Mesothelial cell of epicardium (in vitro differentiated cells): ENCODE measurements around the gene HCK. TPM values are rescaled to one million over a fixed set of nuclear protein-coding genes. Genes with fewer than 3 reads are reported as not detected.

Experiments
- DNase-seq, 2 experiments: peaks; one replicate each; pipeline ENCODE4 v3.0.0; 2021; ENCODE audit warnings: low spot score in 2 of 2; ENCODE audit not compliant: unreplicated experiment in 2 of 2
- H3K27ac Mint-ChIP-seq: 2 replicates; pipeline ENCODE4 v1.8.0; 2021; ENCODE audit warnings: mixed read lengths
- H3K27me3 Mint-ChIP-seq: 2 replicates; pipeline ENCODE4 v1.8.0; 2021; ENCODE audit warnings: low read depth, mixed read lengths
- H3K36me3 Mint-ChIP-seq: 2 replicates; pipeline ENCODE4 v1.8.0; 2021; ENCODE audit warnings: mixed read lengths
- H3K4me1 Mint-ChIP-seq: 2 replicates; pipeline ENCODE4 v1.8.0; 2021; ENCODE audit warnings: mixed read lengths
- H3K4me3 Mint-ChIP-seq: 2 replicates; pipeline ENCODE4 v1.8.0; 2021; ENCODE audit warnings: mild to moderate bottlenecking, moderate library complexity, mixed read lengths
- H3K9me3 Mint-ChIP-seq: 2 replicates; pipeline ENCODE4 v1.8.0; 2021; ENCODE audit warnings: mixed read lengths
- CTCF ChIP-seq: fragments of 200-600 bp; sonication (generic); IDR thresholded peaks from one replicate; pipeline ENCODE4 v1.5.0; 2021; ENCODE audit warnings: antibody characterized with exemption; ENCODE audit not compliant: unreplicated experiment
- total RNA-seq: library from RNA; stranded (reverse); gene quantifications from 3 replicates; pipeline ENCODE4 v1.2.1, GENCODE V29; 2021

Gene HCK
- total RNA-seq, 1 donor from 2014 or later: not detected

- Mint-ChIP-seq H3K36me3 (no peaks in the 10 kb centered on the region), H3K27ac (no peak overlapping the region), H3K27me3 (peaks cover 31% of the 10 kb centered on the region), H3K4me3 (no peak overlapping the region), H3K4me1 (no peaks in the 10 kb centered on the region), H3K9me3 (no peaks in the 10 kb centered on the region)
- no peak for DNase-seq
- no peak for TF ChIP-seq CTCF
Observed at GRCh38 chr20:32070690-32071213, 18.7 kb downstream of the HCK start.

- Mint-ChIP-seq H3K27me3 (peaks cover 34% of the 10 kb centered on the region), H3K4me1 (no peaks in the 10 kb centered on the region), H3K27ac (no peak overlapping the region), H3K36me3 (no peaks in the 10 kb centered on the region), H3K9me3 (no peaks in the 10 kb centered on the region), H3K4me3 (no peak overlapping the region)
- no peak for DNase-seq
- no peak for TF ChIP-seq CTCF
Observed at GRCh38 chr20:32071395-32072167, 19.5 kb downstream of the HCK start.

- no peak for DNase-seq
- H3K27me3 Mint-ChIP-seq: peaks cover 38% of the 10 kb centered on the region
- no peak overlapping the region for H3K4me3 Mint-ChIP-seq
- H3K9me3 Mint-ChIP-seq: no peaks in the 10 kb centered on the region
- TF ChIP-seq CTCF: no peak
- H3K27ac Mint-ChIP-seq: no peak overlapping the region
- no peaks in the 10 kb centered on the region for H3K4me1 Mint-ChIP-seq
- H3K36me3 Mint-ChIP-seq: no peaks in the 10 kb centered on the region
Observed at GRCh38 chr20:32072168-32072750, 20.2 kb downstream of the HCK start.

DNA sequence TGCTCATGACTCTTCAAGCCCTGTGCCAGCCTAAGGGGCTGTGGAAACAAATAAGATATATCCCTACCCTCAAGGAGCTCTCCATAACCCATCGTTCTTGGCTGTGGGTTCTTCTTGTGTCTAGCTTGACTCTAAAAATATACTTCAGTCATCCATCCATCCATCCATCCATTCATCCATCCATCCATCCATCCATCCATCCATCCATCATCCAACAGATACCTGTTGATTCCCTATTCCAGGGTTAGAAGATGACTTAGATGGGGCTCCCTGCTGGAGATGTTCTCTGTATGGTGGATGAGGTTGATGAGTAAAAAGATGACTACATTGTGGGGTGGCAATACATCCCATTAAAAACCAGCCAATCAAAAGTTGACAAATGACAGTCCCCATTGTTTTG, 23.5 kb downstream of the HCK start:
- no peak for DNase-seq
- Mint-ChIP-seq H3K9me3 (no peaks in the 10 kb centered on the region), H3K27ac (no peak overlapping the region), H3K4me1 (no peaks in the 10 kb centered on the region), H3K27me3 (peaks cover 41% of the 10 kb centered on the region), H3K36me3 (no peaks in the 10 kb centered on the region), H3K4me3 (no peak overlapping the region)
- TF ChIP-seq CTCF: no peak

DNA sequence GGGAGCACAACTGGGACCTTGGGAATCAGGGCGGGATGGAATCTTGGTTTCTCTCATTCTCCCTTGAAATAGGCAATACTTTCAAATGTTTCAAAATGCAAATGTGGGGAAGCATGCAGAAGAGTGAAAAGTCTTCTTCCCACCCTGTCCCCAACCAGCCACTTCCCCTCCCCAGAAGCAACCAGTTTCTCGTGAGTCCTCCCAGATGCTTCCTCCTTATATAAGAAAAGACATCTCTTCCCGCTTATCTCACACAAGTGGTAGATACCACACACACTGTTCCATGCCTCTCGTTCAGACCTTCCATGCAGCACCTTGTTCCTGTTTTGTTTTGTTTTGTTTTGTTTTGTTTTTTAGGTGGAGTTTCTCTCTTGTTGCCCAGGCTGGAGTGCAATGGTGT, 25.1 kb downstream of the HCK start:
- Mint-ChIP-seq H3K4me1 (no peaks in the 10 kb centered on the region), H3K27ac (no peak overlapping the region), H3K27me3 (peaks cover 44% of the 10 kb centered on the region), H3K9me3 (no peaks in the 10 kb centered on the region), H3K36me3 (no peaks in the 10 kb centered on the region), H3K4me3 (no peak overlapping the region)
- no peak for DNase-seq
- no peak for TF ChIP-seq CTCF
